ENCODE data around the gene DNPH1. TPM values are rescaled to one million over a fixed set of nuclear protein-coding genes. Genes with fewer than 3 reads are reported as not detected.

Gene DNPH1, protein sequence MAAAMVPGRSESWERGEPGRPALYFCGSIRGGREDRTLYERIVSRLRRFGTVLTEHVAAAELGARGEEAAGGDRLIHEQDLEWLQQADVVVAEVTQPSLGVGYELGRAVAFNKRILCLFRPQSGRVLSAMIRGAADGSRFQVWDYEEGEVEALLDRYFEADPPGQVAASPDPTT
- total RNA-seq: 31.2 TPM
- long read RNA-seq, transcript DNPH1-201 (4 exons, 657 nt): major isoform, 45 of 48 reads
- long read RNA-seq, partial matches to known transcripts: 2 of 48 reads
- long read RNA-seq, other reads (novel, unspliced or antisense): 0 of 48 reads

DNA sequence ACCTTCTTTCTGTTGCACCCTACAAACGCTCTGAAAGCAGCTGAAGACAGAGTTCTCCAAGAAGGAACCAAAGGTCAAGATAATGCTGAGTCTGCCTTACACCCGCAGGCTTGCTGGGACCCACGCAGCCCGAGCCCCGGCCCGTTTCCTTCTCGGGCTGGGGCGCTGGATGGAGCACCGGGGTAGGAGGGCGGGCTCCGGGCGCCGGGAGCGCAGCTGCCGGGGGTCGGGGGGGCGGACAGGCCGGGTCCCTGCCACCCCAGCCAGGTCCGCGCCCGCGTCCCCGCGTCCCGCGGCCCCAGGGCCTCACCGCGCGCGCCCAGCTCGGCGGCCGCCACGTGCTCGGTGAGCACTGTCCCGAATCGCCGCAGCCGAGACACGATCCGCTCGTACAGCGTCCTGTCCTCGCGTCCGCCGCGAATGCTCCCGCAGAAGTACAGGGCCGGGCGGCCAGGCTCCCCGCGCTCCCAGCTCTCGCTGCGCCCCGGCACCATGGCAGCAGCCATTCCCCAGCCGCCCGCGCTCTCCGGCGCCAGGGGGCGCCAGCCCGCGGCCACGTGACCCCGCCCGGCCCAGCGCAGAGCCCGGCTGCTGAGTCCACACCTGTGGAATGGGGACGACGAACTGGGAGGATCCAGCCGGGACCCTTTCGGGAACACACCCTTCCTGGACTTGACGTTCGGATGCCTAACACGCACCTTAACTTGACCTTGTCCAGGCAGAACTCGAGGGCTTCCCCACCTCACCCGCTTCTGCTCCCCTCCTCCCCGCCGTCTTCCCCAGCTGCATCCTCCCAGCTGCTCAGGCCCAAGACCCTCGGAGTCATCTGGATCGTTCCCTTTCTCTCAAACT is at the start of gene DNPH1:
Gene DNPH1, minus strand, starts transcription at position 531 of the 852 bp plus-strand sequence. Its CDS starts 25 bp downstream, at position 506.
- intact Hi-C loops (cut with micrococcal nuclease): no loop called here
- ATAC-seq: peak; percentile 97
- DNase-seq: peak; percentile 88

DNA sequence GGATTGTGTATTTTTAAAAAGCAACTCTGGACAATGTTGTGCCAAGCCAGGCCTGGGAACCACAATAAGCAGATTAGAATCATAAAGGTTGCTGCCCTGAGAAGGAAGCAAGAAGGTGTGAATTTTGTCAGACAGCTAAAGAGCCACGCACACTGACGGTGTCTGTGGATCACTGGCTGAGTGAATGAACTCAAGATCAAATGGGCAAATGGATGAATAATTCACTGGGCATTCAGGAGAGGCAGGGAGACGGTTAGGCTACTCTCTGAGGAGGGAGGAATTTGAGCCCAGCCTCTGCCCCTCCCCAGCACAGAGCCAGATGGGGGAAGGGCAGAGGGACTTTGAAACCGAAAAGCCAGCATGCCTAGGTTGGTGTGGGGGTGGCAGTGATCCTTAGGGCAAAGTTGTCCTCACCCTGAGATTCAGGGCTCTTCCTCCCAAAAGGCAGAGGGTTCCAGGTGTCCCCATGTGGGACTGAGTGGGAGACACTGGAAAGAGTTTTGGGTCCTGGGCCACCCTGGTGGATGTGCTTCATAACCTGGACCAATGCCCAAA is 49.3 kb upstream of the DNPH1 start:
- ATAC-seq (no peak), DNase-seq (no peak)
- intact Hi-C loops (cut with micrococcal nuclease): no loop called here

DNA sequence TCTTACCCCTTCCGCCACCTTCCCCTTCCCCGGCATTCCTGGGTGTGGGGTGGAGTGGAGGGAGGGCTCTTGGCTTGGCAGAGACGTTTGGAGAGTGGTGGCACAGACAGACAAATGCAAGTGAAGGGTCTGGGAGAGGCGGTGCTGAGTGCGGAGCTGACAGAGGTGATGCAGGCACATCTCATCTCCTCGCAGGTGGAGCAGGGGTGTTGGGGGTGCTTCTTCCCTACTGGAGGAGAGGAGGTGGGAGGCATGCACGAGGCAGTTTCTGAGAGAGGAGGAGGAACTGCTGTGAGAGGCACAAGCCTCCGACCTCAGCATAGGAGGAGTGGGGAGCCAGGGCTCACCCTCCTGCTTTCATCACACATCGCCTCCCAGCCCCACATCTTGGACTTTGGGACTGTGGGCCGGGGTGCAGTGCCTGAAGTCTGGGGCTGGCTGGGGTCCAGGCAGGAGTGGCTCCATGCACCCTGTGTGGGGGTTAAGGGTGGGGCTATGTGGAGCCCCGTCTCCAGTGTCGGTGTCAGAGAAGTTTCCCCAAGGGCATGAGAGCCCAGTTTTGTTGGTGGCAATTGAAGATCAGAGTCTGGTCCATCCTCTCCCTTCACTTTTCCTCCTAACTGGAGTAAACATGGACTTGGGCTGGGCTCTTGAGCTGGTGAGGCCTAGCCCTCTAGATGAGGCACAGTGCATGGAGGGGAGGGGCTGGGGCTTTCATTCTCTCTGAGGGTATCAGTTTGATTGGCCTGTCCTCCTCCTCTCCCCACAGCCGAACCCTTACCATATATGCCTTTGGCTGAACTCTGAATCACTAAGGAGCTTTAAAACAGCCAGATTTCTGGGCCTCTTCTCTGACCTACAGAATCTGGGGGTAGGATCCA is 48.6 kb upstream of the DNPH1 start:
- intact Hi-C loops (cut with micrococcal nuclease): no loop called here
- ATAC-seq: no peak

DNA sequence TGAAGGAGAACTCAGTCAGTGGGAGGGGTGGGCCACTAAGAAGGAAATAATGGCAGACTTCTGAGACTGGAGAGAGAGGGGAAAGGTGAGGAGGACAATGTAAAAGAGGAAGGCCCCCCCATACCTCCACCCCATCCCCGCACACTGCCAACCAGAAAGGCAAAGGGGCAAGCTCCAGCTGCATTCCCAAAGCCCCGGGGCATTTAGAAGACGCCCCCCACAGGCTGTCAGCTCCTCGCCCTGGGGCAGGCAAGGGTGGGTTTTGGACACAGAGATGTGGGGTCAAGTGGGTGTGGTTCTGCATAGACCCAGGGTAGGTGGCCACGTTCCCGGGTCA is 48.0 kb upstream of the DNPH1 start:
- DNase-seq: no peak
- ATAC-seq: no peak

More for the DNA sequence above, 48.6 kb upstream of the DNPH1 start:
- DNase-seq: no peak

DNA sequence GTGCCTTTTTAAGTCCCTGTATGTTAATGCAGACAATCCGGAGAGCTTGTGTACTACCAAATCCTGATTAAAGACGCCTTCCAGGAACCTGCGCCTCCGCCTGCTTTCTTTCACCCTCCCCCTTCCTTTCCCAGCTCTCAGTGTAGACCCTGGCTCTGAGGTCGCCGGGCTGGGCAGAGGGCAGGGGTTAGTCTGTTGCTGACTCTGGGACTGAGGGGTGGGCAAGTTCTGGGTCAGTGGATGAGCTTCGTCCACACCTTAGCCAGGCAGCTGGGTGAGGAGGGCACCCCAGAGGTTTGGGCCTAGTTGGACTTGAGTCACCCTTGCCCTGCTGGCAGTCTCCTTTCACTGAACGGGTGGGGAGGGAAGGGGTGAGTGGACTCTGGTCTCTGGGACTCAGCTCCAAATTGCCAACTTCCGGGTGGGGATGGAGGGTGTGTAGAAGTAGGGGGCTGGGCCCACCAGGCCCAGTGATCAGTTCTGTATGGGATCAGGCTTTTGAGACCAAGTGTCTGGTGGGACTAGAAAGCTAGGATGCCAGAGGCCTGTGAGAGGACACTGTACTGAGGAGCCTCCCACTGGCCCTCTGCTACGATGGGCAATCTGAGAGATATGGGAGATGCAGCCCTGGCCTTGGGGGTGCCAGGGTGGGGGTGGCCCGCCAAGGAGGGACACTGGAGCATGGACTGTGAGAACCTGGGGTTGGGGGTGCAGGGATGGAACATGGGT is 47.5 kb upstream of the DNPH1 start:
- DNase-seq: no peak
- no peak for ATAC-seq
- intact Hi-C loops (cut with micrococcal nuclease): no loop called here

More for the DNA sequence above, 48.0 kb upstream of the DNPH1 start:
- intact Hi-C loops (cut with micrococcal nuclease): no loop called here

DNA sequence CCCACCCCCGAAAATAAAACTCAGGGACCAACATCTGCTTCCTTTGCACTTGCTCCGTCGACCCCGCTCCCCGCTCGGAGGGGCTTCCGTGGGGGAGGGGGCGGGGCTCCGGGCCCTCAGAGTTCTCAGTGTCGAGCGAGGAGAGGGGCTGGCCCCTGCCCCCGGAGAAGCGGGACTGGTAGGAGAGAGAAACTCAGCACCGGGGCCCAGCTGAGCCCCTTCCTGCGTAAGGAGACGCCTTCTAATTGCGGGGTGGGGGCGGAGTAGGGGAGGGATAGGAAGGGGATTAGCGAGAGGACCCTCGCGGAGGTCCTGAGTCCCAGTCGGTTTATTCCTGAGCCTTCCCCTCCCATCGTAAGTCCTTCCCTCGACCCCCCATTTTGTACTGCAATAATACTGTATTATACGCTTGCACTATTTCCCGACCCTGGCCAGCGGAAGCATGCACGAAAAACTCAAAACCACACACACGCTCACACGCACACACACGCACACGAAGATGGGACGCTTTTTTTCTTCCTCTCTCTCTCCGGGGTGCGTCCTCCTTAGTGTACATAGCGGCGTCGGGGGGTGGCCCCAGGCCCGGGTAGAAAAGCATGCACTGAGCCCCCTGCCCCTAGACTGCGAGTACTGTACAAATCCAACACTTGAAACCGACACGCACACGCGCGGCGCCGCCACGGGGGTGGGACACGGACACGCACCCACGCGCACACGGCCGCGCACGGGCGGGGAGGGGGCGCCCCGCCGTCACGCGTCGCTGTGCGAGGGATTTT is 46.7 kb upstream of the DNPH1 start:
- intact Hi-C loops (cut with micrococcal nuclease): no loop called here

DNA sequence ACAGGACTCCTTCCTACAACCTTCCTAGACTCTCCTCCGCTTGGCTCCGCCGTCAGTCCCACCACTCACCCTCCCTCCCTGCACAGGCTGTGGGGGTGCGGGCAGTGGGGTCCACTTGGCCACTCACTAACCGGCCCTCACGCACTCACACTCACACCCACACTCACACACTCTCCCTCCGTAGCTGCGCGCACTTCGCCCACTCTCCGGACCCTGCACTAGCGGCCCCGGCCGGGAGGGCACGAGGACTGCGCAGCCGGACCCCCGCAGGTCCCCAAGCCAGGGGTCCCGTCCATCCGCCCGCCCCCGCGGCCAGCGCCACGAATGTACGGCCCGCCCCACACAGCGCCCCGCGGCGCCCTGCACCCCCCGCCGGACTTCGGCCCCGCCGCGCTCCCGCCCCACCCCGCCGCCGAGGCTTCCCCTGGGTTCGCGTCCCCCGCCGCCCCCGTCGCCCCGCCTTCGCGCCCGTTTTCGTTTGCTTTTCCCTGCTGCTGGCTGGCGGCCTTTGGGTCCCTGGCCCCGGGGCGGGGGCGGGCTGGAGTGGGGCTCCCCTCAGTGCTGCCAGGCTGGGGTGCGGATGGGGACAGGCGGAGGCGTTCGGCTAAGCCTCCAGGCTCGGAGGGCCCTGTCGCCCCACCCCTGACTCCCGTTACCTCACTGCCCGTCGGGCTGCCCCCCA is 45.8 kb upstream of the DNPH1 start:
- intact Hi-C loops (cut with micrococcal nuclease): no loop called here
- DNase-seq (no peak), ATAC-seq (no peak)

More for the DNA sequence above, 46.7 kb upstream of the DNPH1 start:
- ATAC-seq: no peak
- DNase-seq: no peak

DNA sequence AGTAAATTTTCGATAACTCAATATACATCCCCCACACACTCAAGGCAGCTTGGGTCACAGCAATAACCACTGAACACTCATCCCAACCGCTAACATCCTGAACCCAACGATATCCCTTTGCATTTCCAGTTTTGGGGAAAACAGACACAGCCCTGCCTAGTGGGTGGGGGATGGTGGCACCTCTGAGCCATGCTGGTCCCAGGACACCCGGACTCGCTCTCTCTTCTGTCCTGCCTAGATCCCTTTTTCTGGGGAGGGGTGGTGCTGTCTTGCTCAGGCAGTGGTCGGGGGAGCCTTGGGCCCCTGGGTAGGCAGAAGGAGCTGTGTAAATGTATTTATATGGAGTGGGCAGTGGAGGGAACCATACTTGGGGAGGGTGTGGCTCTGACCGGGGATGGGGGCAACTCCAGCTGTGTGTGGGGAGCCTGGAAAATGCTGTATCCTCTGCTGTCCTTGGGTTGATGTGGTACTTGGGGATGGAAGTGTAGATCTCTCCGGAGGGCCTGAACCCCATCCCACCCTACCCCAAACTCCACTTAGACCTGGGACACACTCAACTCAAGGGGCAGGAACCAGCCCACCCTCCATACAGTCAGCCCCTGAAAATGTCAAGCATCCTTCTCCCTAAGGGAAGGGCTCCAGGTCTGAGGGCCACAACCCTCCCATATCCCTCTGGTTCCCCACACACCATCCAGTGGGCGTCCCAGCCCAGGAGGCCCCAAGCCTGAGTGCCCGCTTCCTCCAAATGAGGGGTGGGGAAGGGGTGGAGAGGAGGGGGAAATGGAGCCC is 45.0 kb upstream of the DNPH1 start:
- DNase-seq (no peak), ATAC-seq (no peak)
- intact Hi-C loops (cut with micrococcal nuclease): no loop called here

DNA sequence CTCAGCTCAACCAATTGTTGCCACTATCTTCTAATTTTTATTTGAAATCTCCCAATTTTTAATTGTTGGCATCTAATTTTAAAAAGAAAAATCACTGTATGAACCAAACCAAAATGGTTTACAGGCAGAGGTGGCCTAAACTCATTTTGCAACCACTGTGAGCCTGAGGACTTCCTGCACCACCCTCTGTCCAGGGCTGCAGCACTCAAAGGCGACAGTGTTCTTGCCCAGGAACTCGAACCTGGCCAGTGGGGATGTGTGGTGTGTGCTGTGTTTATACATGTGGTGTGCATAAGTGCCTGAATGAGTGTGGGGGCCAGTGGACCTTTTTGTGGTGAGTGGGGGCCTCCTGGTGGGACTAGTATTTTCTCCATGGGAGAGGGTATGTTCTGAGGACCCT is 44.4 kb upstream of the DNPH1 start:
- ATAC-seq: no peak

DNA sequence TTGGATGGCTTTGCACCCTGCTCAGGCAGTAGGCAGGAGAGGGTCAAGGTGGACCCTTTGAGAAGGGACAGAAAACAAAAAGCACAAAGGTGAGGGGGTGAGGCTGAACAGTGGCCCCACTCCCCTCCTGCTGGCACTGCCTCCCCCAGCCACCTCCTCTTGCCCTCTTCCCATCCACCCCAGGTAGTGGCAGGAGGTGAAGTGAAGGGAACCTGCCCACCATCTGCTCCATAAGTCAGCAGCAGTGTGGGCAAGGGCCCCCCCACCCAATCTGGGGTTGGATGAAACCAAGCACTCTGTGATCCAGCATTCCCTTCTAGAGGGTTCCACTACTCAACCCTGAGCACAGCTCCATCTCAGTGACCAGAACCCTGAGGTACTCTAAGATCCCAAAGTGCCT is 42.7 kb upstream of the DNPH1 start:
- DNase-seq (no peak), ATAC-seq (no peak)
- intact Hi-C loops (cut with micrococcal nuclease): no loop called here

More for the DNA sequence above, 44.4 kb upstream of the DNPH1 start:
- DNase-seq: no peak
- intact Hi-C loops (cut with micrococcal nuclease): no loop called here

DNA sequence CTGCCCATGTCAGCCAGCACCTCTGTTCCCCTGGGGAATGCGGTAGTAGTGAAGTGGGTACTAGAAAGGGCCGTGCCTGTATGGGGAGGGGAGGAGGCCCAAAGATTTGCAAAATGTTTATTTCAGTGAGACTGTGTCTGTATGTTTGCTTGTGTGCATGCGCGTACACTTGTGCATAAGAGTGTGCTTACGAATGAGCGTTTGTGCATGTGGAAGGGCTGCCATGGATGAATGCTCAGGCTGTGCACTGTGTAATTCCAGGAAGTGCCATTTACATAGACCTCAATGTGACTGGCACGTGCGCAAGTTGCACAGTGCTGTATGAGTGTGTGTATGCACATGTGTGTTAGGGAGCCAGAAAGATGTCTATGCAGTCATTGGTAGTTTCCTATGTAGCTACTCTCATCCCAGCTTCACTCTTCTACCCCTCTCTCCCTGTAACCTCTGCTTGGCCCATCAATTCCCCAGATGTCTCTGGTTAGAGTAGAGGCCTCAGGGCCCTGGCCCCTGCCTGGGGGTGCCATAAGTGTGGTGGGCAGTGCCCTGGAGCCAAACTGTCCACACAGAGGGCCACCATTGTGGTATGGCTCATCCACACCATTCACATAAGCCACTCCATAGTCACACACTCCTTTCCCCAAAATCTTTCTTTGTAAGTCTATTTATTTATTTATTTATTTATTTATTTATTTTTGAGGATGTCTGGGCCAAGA is 42.0 kb upstream of the DNPH1 start:
- ATAC-seq (no peak), DNase-seq (no peak)
- intact Hi-C loops (cut with micrococcal nuclease): no loop called here

DNA sequence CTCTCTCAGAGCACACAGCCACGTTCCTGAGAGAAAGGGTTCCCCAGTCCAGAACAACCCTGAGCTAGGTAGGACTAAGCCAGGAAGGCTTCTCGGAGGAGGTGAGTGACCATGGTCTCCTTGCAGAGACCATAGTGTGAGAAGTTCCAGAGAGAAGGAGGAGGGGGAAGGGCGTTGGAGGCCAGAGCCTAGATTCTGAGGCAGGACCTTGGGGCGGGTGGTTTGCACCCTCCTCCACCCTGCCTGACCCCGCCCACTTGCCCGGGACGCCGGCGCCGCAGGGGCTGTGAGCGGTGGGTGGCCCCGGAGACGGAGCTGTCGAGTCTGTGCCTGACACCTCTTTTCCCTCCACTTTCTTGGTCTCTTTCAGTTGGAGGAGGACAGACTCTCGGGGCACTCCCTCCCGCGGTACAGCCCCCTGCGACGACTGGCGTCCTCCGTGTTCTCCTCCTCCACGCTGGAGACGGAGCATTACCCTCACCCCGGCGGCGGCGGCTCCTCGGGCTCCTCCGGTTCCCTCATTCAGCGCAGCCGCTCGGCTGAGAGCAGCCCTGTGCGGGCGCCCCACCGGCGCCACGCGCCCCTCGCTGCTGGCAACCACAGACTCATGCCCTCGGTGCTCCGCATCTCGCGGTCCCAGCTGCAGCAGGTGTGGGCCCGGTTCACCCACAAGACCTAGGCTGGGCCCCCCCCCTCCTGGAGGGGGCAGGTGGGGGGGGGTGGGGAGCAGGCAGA is 40.2 kb upstream of the DNPH1 start:
- DNase-seq: peak; percentile 63
- ATAC-seq: peak; percentile 60
- intact Hi-C loops (cut with micrococcal nuclease): no loop called here

DNA sequence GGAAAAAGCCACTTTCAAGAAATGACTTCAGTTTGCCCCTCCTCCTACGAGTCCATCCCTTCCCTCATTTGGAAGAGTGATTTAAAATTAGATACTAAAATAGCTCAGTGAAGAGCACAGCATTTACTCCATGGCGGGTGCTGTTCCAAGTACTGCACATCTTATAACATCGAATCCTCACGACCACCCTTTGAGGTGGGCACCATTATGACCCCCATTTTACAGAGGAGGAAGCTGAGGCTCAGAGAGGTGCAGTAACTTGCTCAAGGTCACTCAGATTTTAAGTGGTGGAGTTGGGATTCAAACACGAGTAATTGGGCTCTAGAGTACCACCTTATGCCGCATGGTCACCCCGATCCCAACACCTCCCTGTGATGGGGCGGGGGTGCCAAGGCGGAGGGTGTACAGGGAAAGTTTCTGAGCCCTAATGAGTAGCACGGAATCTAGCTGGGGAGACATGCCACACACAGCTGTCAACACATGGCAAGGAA is 39.5 kb upstream of the DNPH1 start:
- DNase-seq (no peak), ATAC-seq (no peak)
- intact Hi-C loops (cut with micrococcal nuclease): no loop called here

DNA sequence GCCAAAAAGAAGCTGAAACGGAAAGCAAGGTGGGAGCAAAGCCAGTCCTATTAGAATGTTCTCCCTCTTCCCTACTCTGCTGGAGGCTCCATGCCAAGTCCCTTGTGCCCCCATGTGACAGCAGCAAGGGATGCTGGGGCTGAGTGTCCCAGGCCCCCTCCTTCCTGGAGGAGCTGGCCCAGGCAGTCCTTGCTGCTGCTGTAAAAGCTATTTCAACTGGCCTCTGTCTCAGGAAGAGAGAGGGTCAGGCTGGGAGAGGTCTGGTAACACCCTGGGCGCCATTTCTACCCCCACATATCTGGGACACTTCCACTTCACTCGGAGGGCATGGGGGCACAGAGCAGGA is 39.0 kb upstream of the DNPH1 start:
- peak; percentile 48 for DNase-seq
- intact Hi-C loops (cut with micrococcal nuclease): no loop called here
- peak; percentile 62 for ATAC-seq

DNA sequence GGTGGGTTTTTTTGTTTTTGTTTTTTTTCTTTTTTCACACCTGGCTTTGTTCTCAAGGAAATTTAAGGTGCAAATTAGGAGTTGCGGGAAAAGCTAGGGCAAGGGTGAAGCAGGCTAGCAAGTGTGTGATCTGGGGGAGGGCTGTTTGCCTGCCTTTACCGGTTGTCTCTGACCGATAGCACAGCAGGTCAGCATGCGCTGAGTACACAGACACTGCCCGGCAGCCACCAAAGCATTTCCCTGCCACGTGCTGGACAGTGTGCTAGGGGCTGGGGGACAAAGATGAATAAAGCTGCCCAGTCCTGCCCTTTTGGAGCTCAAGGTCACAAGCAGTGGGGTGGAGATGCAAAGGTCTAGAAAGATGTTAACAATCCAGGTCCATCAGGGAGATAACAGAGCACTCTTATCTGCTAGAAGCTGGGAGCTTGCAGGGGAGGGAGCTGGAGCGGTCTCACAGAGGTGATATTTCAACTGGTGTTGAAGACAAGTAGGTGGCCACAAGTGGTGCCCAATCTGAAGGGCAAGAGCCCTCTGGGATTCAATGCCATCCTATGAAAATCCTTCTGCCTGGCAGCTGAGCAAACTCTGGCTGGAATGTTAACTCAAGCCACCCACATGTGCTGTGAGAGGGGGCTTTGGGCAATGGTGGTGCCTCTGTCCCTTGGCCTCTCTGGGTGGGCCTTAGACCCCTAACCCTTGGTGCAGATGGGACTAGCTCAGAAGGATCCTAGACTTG is 38.5 kb upstream of the DNPH1 start:
- intact Hi-C loops (cut with micrococcal nuclease): no loop called here
- ATAC-seq: peak; percentile 47

More for the DNA sequence above, 38.5 kb upstream of the DNPH1 start:
- DNase-seq: no peak
